SW480 (cell line): ENCODE measurements around the gene SMCP.

Source experiments
- DNase-seq: peaks from one replicate; pipeline ENCODE4 v3.0.0-alpha.2; 2016; ENCODE audit warnings: low spot score

SMCP gene

GRCh38 chr1:152878042-152878441, at the start of gene SMCP:
Gene SMCP, plus strand, starts transcription at chr1:152878322. Its CDS starts 6,101 bp downstream, at chr1:152884423.
- DNase-seq: no peak

- no peak for DNase-seq
Measured at GRCh38 chr1:152836870-152837269, 41.3 kb upstream of the SMCP start.

GRCh38 chr1:152842556-152842955, 35.6 kb upstream of the SMCP start, which contains the start of gene LCE6A:
Gene LCE6A, plus strand, starts transcription at chr1:152842856. Its CDS starts 665 bp downstream, at chr1:152843521.
- no peak for DNase-seq

- no peak for DNase-seq
Measured at GRCh38 chr1:152855661-152856060, 22.5 kb upstream of the SMCP start.

GRCh38 chr1:152858062-152858461, 20.1 kb upstream of the SMCP start:
- DNase-seq: no peak

GRCh38 chr1:152859696-152860095, 18.4 kb upstream of the SMCP start, which contains the start of gene LCE7A:
Gene LCE7A, plus strand, starts transcription at chr1:152859996. Its CDS starts 702 bp downstream, at chr1:152860698.
- DNase-seq: no peak

GRCh38 chr1:152860129-152860528, 18.0 kb upstream of the SMCP start:
- no peak for DNase-seq

- no peak for DNase-seq
Measured at GRCh38 chr1:152861374-152861773, 16.7 kb upstream of the SMCP start.

- DNase-seq: no peak
Measured at GRCh38 chr1:152864443-152864842, 13.7 kb upstream of the SMCP start.

GRCh38 chr1:152866321-152866720, 11.8 kb upstream of the SMCP start:
- no peak for DNase-seq

- peak; percentile 63 for DNase-seq
Measured at GRCh38 chr1:152869808-152870419, 8.2 kb upstream of the SMCP start.

- DNase-seq: peak; percentile 29
Measured at GRCh38 chr1:152870831-152871730, 7.0 kb upstream of the SMCP start.

- no peak for DNase-seq
Measured at GRCh38 chr1:152871731-152872126, 6.4 kb upstream of the SMCP start.

GRCh38 chr1:152873495-152873894, 4.6 kb upstream of the SMCP start:
- DNase-seq: no peak

GRCh38 chr1:152876827-152877226, 1.3 kb upstream of the SMCP start:
- no peak for DNase-seq

- DNase-seq: no peak
Measured at GRCh38 chr1:152879559-152880198, 1.6 kb downstream of the SMCP start.

- no peak for DNase-seq
Measured at GRCh38 chr1:152880316-152880715, 2.2 kb downstream of the SMCP start.

- no peak for DNase-seq
Measured at GRCh38 chr1:152880907-152881306, 2.8 kb downstream of the SMCP start.

- DNase-seq: no peak
Measured at GRCh38 chr1:152884085-152884484, 6.0 kb downstream of the SMCP start.

- DNase-seq: no peak
Measured at GRCh38 chr1:152884506-152884905, 6.4 kb downstream of the SMCP start.

GRCh38 chr1:152884966-152885624, 7.0 kb downstream of the SMCP start:
- DNase-seq: no peak

- DNase-seq: no peak
Measured at GRCh38 chr1:152886085-152886484, 8.0 kb downstream of the SMCP start.
